Measurements from ENCODE around the gene RHOBTB1.
"Not testable (repeated sequence)": the region's sequence is repeated elsewhere in the genome, so short reads cannot be mapped to it uniquely, and the experiment has no call there.

RHOBTB1 gene

GRCh38 chr10:60907236-60907635, 36.7 kb downstream of the RHOBTB1 start:
- DNase-seq (ENCODE audit: extremely low read depth in 1 of 2, low read depth in 1 of 2), result no peak

GRCh38 chr10:60906825-60907224, 37.2 kb downstream of the RHOBTB1 start:
- DNase-seq (ENCODE audit: extremely low read depth in 1 of 2, low read depth in 1 of 2), result not testable (repeated sequence)

- no peak for DNase-seq (ENCODE audit: extremely low read depth in 1 of 2, low read depth in 1 of 2)
These were observed 37.6 kb downstream of the RHOBTB1 start for GRCh38 chr10:60906411-60906810.

GRCh38 chr10:60905580-60905979, 38.4 kb downstream of the RHOBTB1 start:
- no peak for DNase-seq (ENCODE audit: extremely low read depth in 1 of 2, low read depth in 1 of 2)

GRCh38 chr10:60903096-60903495, 40.9 kb downstream of the RHOBTB1 start:
- DNase-seq (ENCODE audit: extremely low read depth in 1 of 2, low read depth in 1 of 2), result no peak

GRCh38 chr10:60901561-60902235, 42.3 kb downstream of the RHOBTB1 start:
- DNase-seq (ENCODE audit: extremely low read depth in 1 of 2, low read depth in 1 of 2), result no peak

GRCh38 chr10:60899266-60899665, 44.7 kb downstream of the RHOBTB1 start:
- no peak for DNase-seq (ENCODE audit: extremely low read depth in 1 of 2, low read depth in 1 of 2)

GRCh38 chr10:60898321-60898720, 45.7 kb downstream of the RHOBTB1 start:
- DNase-seq (ENCODE audit: extremely low read depth in 1 of 2, low read depth in 1 of 2), result no peak

GRCh38 chr10:60896810-60897209, 47.2 kb downstream of the RHOBTB1 start:
- DNase-seq (ENCODE audit: extremely low read depth in 1 of 2, low read depth in 1 of 2), result no peak

GRCh38 chr10:60896033-60896432, 48.0 kb downstream of the RHOBTB1 start:
- no peak for DNase-seq (ENCODE audit: extremely low read depth in 1 of 2, low read depth in 1 of 2)

- no peak for DNase-seq (ENCODE audit: extremely low read depth in 1 of 2, low read depth in 1 of 2)
These were observed 49.2 kb downstream of the RHOBTB1 start for GRCh38 chr10:60894786-60895185.

GRCh38 chr10:60893231-60893630, 50.8 kb downstream of the RHOBTB1 start:
- no peak for DNase-seq (ENCODE audit: extremely low read depth in 1 of 2, low read depth in 1 of 2)

GRCh38 chr10:60892571-60892970, 51.4 kb downstream of the RHOBTB1 start:
- DNase-seq (ENCODE audit: extremely low read depth in 1 of 2, low read depth in 1 of 2), result no peak

GRCh38 chr10:60890811-60891210, 53.2 kb downstream of the RHOBTB1 start:
- DNase-seq (ENCODE audit: extremely low read depth in 1 of 2, low read depth in 1 of 2), result no peak

GRCh38 chr10:60883187-60883586, 60.8 kb downstream of the RHOBTB1 start:
- no peak for DNase-seq (ENCODE audit: extremely low read depth in 1 of 2, low read depth in 1 of 2)

GRCh38 chr10:60878224-60878623, 65.8 kb downstream of the RHOBTB1 start:
- no peak for DNase-seq (ENCODE audit: extremely low read depth in 1 of 2, low read depth in 1 of 2)

GRCh38 chr10:60877777-60878120, 66.2 kb downstream of the RHOBTB1 start:
- DNase-seq (ENCODE audit: extremely low read depth in 1 of 2, low read depth in 1 of 2), result no peak

GRCh38 chr10:60877061-60877776, 66.8 kb downstream of the RHOBTB1 start:
- no peak for DNase-seq (ENCODE audit: extremely low read depth in 1 of 2, low read depth in 1 of 2)

- no peak for DNase-seq (ENCODE audit: extremely low read depth in 1 of 2, low read depth in 1 of 2)
These were observed 70.2 kb downstream of the RHOBTB1 start for GRCh38 chr10:60873758-60874157.

GRCh38 chr10:60872451-60872850, 71.5 kb downstream of the RHOBTB1 start:
- DNase-seq (ENCODE audit: extremely low read depth in 1 of 2, low read depth in 1 of 2), result no peak

GRCh38 chr10:60871215-60871614, 72.8 kb downstream of the RHOBTB1 start:
- no peak for DNase-seq (ENCODE audit: extremely low read depth in 1 of 2, low read depth in 1 of 2)

GRCh38 chr10:60870803-60871202, 73.2 kb downstream of the RHOBTB1 start:
- DNase-seq (ENCODE audit: extremely low read depth in 1 of 2, low read depth in 1 of 2), result no peak

- DNase-seq (ENCODE audit: extremely low read depth in 1 of 2, low read depth in 1 of 2), result no peak
These were observed 73.6 kb downstream of the RHOBTB1 start for GRCh38 chr10:60870416-60870728.
